Measurements from ENCODE around the gene ACSF2.

Gene ACSF2

GRCh38 chr17:50487213-50488096 lies 61.4 kb downstream of the ACSF2 start:
- DNase-seq (ENCODE audit: low spot score) = no peak
- no peak for TF ChIP-seq CTCF (IDR thresholded peaks at IDR 0.05; ENCODE audit: extremely low read depth, insufficient read depth, missing control alignments)
- in situ Hi-C loops (cut with MboI; ENCODE audit: low pct_unique_long_range_greater_than_20kb, low sequenced_read_pairs, unreplicated experiment) = loop anchor here (10.0 kb wide), 1 partner anchor 157 kb away; no protein-coding TSS in a partner anchor

GRCh38 chr17:50488880-50489279 lies 62.9 kb downstream of the ACSF2 start:
- no peak for TF ChIP-seq CTCF (IDR thresholded peaks at IDR 0.05; ENCODE audit: extremely low read depth, insufficient read depth, missing control alignments)
- in situ Hi-C loops (cut with MboI; ENCODE audit: low pct_unique_long_range_greater_than_20kb, low sequenced_read_pairs, unreplicated experiment) = loop anchor here (10.0 kb wide), 1 partner anchor 156 kb away; no protein-coding TSS in a partner anchor
- no peak for DNase-seq (ENCODE audit: low spot score)

- no peak for TF ChIP-seq CTCF (IDR thresholded peaks at IDR 0.05; ENCODE audit: extremely low read depth, insufficient read depth, missing control alignments)
- in situ Hi-C loops (cut with MboI; ENCODE audit: low pct_unique_long_range_greater_than_20kb, low sequenced_read_pairs, unreplicated experiment) = no loop called here
- no peak for DNase-seq (ENCODE audit: low spot score)
These were observed 65.5 kb downstream of the ACSF2 start for GRCh38 chr17:50491505-50491904.

GRCh38 chr17:50492214-50492613 lies 66.2 kb downstream of the ACSF2 start:
- DNase-seq (ENCODE audit: low spot score) = no peak
- no peak for TF ChIP-seq CTCF (IDR thresholded peaks at IDR 0.05; ENCODE audit: extremely low read depth, insufficient read depth, missing control alignments)
- in situ Hi-C loops (cut with MboI; ENCODE audit: low pct_unique_long_range_greater_than_20kb, low sequenced_read_pairs, unreplicated experiment) = no loop called here

GRCh38 chr17:50493744-50494143 lies 67.7 kb downstream of the ACSF2 start:
- no peak for TF ChIP-seq CTCF (IDR thresholded peaks at IDR 0.05; ENCODE audit: extremely low read depth, insufficient read depth, missing control alignments)
- DNase-seq (ENCODE audit: low spot score) = no peak

GRCh38 chr17:50495217-50495823 lies 69.3 kb downstream of the ACSF2 start:
- no peak for TF ChIP-seq CTCF (IDR thresholded peaks at IDR 0.05; ENCODE audit: extremely low read depth, insufficient read depth, missing control alignments)
- no peak for DNase-seq (ENCODE audit: low spot score)
- in situ Hi-C loops (cut with MboI; ENCODE audit: low pct_unique_long_range_greater_than_20kb, low sequenced_read_pairs, unreplicated experiment) = no loop called here

More at GRCh38 chr17:50493744-50494143, 67.7 kb downstream of the ACSF2 start:
- in situ Hi-C loops (cut with MboI; ENCODE audit: low pct_unique_long_range_greater_than_20kb, low sequenced_read_pairs, unreplicated experiment) = no loop called here
